HFF-Myc (cell line): ENCODE data around the gene GABRB1.

ENCODE experiments used
- DNase-seq: peaks from one replicate; pipeline ENCODE4 v3.0.0-alpha.2; 2011; ENCODE audit warnings: low read depth; ENCODE audit errors: extremely low read depth
- H3K4me3 ChIP-seq: replicated peaks from 2 replicates; pipeline ENCODE4 v1.5.1; 2011; ENCODE audit warnings: low read depth, mild to moderate bottlenecking, control low read depth, low read length
- CTCF ChIP-seq: IDR thresholded peaks from 2 replicates; pipeline ENCODE4 v1.5.1; 2012; ENCODE audit warnings: mild to moderate bottlenecking, low read depth, low read length, control low read depth; ENCODE audit errors: missing control alignments

GABRB1 gene

DNA sequence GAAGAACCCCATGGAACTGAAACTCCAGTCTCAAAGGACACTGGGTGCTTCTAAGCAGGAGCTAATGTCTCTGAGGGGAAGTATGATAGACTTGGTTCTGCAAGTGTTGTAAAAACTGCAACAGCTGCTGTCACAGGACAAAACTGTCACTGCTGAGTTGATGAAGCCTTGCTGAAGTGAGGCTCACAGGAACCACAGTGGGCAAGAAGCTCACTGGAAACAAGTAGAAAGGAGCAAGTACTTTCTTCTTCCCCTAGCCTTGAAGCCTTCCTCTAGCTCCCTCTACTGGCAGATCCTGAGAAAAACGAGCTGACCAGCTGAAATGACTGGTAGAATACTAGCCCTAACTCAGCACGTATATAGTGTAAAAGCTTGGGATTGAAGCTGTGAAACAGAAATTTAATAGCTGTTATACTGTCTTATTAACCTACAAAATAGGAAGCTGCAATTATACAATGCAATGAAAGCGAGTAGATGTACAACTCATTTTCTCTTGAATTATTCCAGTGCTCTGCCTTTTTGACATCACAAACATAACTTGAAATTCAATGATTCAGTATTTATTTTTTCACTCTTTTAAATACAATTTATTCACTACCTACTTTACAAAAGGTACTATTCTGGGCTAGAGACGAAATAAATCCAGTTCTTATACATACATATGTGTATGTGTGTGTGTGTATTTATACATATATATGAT, 91.4 kb downstream of the GABRB1 start:
- H3K4me3 ChIP-seq = no peak overlapping the region
- peak; percentile 90 for TF ChIP-seq CTCF
- peak; percentile 44 for DNase-seq

- DNase-seq = no peak
- no peak overlapping the region for H3K4me3 ChIP-seq
- no peak for TF ChIP-seq CTCF
Measured at GRCh38 chr4:47128991-47129390, 97.6 kb downstream of the GABRB1 start.

DNA sequence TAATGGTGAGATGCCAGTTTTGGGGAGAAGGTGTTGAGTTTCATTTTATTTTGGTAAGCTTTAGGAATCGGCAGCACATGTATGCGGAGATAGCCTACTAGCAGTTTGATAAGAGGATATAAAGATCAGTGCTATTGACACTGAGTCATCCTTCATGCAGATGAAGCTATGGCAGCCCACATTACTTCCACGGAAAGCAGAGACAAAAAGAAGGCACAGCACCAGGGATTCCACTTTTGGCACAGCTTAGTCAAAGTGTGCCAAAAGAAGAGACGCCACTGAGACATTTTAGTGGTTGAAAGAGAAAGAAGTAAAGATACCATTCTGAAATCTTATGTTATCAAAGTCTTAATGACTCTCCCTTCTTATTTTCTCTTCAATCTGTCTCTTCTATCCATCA, 103.8 kb downstream of the GABRB1 start:
- no peak overlapping the region for H3K4me3 ChIP-seq
- TF ChIP-seq CTCF = no peak
- DNase-seq = no peak

DNA sequence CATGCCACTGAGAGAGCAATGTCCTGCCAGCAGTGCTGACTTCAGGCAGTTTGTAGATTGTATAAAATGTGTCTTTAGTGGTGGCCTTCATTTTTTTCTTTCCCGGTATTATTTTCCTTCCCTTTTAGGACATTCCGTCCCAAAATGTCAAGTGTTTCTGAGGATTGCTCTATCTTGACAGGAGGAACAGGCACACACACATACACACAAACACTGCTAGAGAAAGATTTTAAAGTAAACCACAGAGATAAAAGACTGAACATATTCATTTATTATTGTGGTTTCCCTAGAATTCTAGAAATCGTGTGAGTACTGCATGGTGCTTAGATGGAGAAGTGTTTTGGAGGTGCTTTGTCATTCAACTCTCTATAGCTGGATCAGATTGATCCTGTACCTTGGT, 111.9 kb downstream of the GABRB1 start:
- DNase-seq = no peak
- H3K4me3 ChIP-seq = no peak overlapping the region
- no peak for TF ChIP-seq CTCF

GRCh38 chr4:47145630-47146029, 114.3 kb downstream of the GABRB1 start:
- peak; percentile 4 for DNase-seq
- H3K4me3 ChIP-seq = no peak overlapping the region
- no peak for TF ChIP-seq CTCF

GRCh38 chr4:47154816-47155370, 123.5 kb downstream of the GABRB1 start:
- no peak for TF ChIP-seq CTCF
- DNase-seq = no peak
- no peak overlapping the region for H3K4me3 ChIP-seq
